ENCODE data around the gene SLC25A11.
A peak's percentile ranks its signal among the peaks of the same experiment; 100 is the strongest.

The SLC25A11 gene

DNA sequence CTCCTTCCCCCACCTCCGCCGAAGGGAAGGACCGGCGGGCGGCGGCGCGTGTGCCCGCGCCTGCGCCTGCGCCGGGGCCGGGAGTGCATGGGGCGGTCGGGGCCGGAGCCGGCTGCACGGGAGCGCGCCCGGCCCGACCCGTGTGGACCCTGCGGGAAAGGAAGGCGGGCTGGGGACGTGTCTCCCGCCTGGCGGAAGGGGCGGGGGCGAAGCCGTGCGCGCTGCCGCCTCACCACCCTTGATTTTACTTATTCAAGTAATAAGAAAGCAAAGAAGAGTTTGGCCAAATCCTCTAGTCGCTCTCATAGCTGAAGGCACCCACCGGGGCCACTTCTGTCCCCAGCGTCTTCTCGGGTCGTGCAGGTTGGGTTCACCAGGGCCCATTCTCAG, 9.1 kb upstream of the SLC25A11 start:
- Histone ChIP-seq H3K9ac (ENCODE audit: low read depth, low read length) (peak overlapping the region; percentile 89), H3K27ac (ENCODE audit: low read depth, low read length) (peak overlapping the region; percentile 100), H3K36me3 (ENCODE audit: control insufficient read depth, insufficient read depth, low read length) (peaks cover 30% of the 10 kb centered on the region), H3K4me1 (ENCODE audit: control insufficient read depth, insufficient read depth, low read length) (peaks cover 22% of the 10 kb centered on the region), H3K27me3 (ENCODE audit: control insufficient read depth, insufficient read depth, low read length) (no peaks in the 10 kb centered on the region), H3K4me3 (ENCODE audit: low read depth, low read length) (peak overlapping the region; percentile 98), H3K9me3 (ENCODE audit: control insufficient read depth, insufficient read depth, low read length) (no peaks in the 10 kb centered on the region)

DNA sequence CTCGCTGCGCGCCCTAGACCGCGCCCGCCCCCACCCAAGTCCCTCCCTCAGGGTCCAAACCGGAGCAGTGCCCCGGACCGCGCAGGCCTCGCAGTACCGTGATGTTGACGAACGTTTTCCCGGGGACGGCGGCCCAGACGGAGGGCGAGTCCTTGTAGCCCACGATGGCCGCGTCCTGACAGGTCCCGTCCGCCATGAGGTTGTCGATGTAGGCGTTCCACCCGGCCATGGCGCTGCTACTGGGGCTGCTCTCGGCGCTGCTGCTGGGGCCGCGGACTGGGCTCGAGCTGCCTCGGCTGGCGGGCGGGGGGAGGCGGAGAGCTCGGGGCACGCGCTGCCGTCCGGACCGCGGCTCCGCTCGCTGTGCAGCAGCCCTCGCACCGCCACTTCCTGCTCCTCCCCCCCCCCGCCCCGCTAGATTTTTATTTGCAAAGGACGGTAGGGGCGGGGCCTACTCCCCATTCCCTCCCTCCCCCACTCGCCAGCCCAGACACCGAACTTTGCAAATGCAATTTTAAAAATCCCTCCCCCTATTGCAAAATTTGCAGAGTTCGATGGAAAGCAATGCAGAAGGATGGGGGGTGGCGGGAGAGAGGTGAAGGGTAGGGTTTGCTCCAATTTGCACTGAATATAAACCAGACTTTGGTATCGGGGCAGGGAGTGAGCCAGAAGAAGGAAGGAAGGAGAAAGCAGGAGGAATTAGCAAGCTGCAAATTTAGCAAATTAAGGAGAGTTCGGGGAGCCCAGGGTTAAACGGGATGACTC, 8.5 kb upstream of the SLC25A11 start, which contains the start of gene PFN1:
Gene PFN1 (minus strand): TSS at position 365 of the 765 bp plus-strand sequence. CDS start 136 bp downstream, at position 229.
- H3K9me3 ChIP-seq (ENCODE audit: control insufficient read depth, insufficient read depth, low read length), result no peaks in the 10 kb centered on the region
- H3K4me3 ChIP-seq (ENCODE audit: low read depth, low read length), result peak within 1 kb of the TSS; percentile 98
- H3K27ac ChIP-seq (ENCODE audit: low read depth, low read length), result peak within 1 kb of the TSS; percentile 100
- H3K27me3 ChIP-seq (ENCODE audit: control insufficient read depth, insufficient read depth, low read length), result no peaks in the 10 kb centered on the region
- H3K36me3 ChIP-seq (ENCODE audit: control insufficient read depth, insufficient read depth, low read length), result peaks cover 36% of the 10 kb centered on the region
- peak within 1 kb of the TSS; percentile 97 for H3K9ac ChIP-seq (ENCODE audit: low read depth, low read length)
- peaks cover 22% of the 10 kb centered on the region for H3K4me1 ChIP-seq (ENCODE audit: control insufficient read depth, insufficient read depth, low read length)

DNA sequence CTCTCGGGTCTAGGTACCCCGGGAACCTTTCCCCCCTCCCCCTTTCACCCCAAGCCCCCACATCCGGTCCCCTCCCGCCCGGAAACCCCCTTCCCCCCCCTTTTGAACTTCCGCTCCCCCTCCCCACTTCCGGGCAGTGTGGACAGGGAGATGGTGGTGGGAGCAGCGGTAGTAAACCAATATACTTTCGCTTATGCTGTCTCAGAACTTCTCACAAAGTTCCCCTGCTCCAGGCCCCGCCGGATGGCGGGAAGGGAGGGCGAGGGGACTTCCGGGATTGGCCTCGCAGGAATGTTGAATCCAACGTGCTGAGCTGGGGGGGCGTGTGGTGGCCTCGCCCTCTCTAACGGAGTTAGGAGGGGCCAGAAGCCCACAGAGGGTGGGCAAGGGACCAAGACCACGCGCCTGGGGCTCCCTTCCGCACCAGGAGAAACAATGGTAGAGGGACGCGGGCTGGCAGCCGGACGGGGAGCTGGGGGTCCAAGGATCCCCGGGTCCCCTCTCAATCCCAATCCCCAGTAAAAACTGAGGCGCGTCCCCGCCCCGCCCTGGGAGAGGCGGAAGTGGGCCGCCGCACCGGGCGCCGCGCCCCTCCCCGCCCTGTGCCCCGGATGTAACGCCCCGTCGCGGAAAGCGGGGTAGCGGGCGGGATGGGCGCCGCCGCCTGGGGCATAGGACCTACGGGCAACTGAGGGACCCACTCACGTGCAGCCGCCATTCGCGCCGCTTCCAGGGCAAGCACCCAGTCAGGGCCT, 7.7 kb upstream of the SLC25A11 start:
- Histone ChIP-seq H3K36me3 (ENCODE audit: control insufficient read depth, insufficient read depth, low read length) (peaks cover 44% of the 10 kb centered on the region), H3K4me1 (ENCODE audit: control insufficient read depth, insufficient read depth, low read length) (peaks cover 22% of the 10 kb centered on the region)

DNA sequence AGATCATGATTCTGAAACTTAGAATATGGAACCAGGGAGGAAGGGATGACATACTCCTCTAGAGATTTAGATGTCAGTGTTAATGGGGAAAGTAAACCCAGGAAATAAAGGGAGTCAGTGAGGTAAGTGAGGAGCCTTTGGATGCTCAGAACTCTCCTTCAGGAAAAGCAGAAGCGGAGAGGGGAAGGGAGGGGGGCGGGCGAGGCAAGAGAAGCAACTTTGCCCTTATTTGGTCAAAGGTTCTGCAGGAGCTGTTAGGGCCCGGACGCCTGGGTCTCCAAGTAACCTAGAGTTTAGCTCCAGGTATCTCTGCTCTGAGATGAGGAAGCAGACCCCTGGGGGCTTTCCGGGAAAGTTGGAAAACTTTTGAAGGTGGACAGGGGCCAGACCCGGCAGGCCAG, 7.2 kb upstream of the SLC25A11 start:
- peak overlapping the region; percentile 100 for H3K27ac ChIP-seq (ENCODE audit: low read depth, low read length)
- H3K9ac ChIP-seq (ENCODE audit: low read depth, low read length), result peak overlapping the region; percentile 80
- no peaks in the 10 kb centered on the region for H3K9me3 ChIP-seq (ENCODE audit: control insufficient read depth, insufficient read depth, low read length)
- H3K4me3 ChIP-seq (ENCODE audit: low read depth, low read length), result peak overlapping the region; percentile 98
- H3K36me3 ChIP-seq (ENCODE audit: control insufficient read depth, insufficient read depth, low read length), result peaks cover 49% of the 10 kb centered on the region
- peaks cover 22% of the 10 kb centered on the region for H3K4me1 ChIP-seq (ENCODE audit: control insufficient read depth, insufficient read depth, low read length)
- no peaks in the 10 kb centered on the region for H3K27me3 ChIP-seq (ENCODE audit: control insufficient read depth, insufficient read depth, low read length)

More for the DNA sequence above, 7.7 kb upstream of the SLC25A11 start:
- Histone ChIP-seq H3K9ac (ENCODE audit: low read depth, low read length) (peak overlapping the region; percentile 97), H3K4me3 (ENCODE audit: low read depth, low read length) (peak overlapping the region; percentile 98), H3K27me3 (ENCODE audit: control insufficient read depth, insufficient read depth, low read length) (no peaks in the 10 kb centered on the region), H3K27ac (ENCODE audit: low read depth, low read length) (peak overlapping the region; percentile 100), H3K9me3 (ENCODE audit: control insufficient read depth, insufficient read depth, low read length) (no peaks in the 10 kb centered on the region)

DNA sequence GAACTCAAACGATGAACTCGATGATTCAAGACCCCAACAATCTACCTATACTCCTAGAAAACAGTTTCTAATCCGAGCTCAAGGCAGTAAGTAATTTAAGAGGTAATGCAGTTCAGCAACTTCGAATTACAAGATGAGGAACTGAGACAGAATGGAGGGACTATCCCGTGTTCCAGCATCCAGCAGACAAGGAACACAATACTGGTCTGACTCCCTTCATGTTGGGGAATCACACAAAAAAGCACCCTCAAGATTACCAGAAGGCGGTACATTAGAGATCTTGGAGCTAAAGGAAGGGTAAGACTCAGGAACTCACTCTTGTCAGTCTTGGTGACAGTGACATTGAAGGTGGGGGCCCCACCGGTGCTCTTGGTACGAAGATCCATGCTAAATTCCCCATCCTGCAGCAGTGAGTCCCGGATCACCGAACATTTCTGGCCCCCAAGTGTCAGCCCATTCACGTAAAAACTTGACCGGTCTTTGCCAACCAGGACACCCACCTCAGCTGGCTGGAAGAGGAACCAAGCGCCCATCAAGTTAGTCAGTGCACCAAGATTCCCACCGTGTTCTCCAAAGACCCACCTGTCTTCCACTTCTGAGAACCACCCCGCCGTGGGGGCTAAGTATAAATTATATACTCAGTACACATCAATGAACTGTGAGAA, 6.6 kb upstream of the SLC25A11 start:
- Histone ChIP-seq H3K4me1 (ENCODE audit: control insufficient read depth, insufficient read depth, low read length) (peaks cover 18% of the 10 kb centered on the region), H3K9ac (ENCODE audit: low read depth, low read length) (peak overlapping the region; percentile 80), H3K27me3 (ENCODE audit: control insufficient read depth, insufficient read depth, low read length) (no peaks in the 10 kb centered on the region), H3K36me3 (ENCODE audit: control insufficient read depth, insufficient read depth, low read length) (peaks cover 51% of the 10 kb centered on the region), H3K9me3 (ENCODE audit: control insufficient read depth, insufficient read depth, low read length) (no peaks in the 10 kb centered on the region), H3K27ac (ENCODE audit: low read depth, low read length) (peak overlapping the region; percentile 100), H3K4me3 (ENCODE audit: low read depth, low read length) (peak overlapping the region; percentile 98)

DNA sequence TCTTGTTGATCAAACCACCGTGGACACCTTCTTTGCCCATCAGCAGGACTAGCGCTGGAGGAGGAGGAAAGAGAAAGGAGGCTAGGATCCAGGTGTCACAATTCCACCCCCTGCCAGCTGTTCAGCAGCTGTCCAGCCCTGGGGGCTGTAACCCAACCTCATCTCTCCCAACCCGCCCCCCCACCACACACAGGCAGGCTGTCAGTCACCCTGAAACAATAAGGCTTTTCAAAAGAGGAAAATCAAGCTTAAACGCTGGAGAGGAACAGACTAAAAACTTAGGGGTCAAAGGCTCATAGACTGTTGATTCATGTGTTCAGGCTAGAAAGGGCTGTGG, 6.1 kb upstream of the SLC25A11 start:
- no peak overlapping the region for H3K9ac ChIP-seq (ENCODE audit: low read depth, low read length)
- peak overlapping the region; percentile 98; the same call in 1 of the 2 replicates for H3K4me3 ChIP-seq (ENCODE audit: low read depth, low read length)
- no peaks in the 10 kb centered on the region for H3K9me3 ChIP-seq (ENCODE audit: control insufficient read depth, insufficient read depth, low read length)
- peaks cover 51% of the 10 kb centered on the region for H3K36me3 ChIP-seq (ENCODE audit: control insufficient read depth, insufficient read depth, low read length)
- no peaks in the 10 kb centered on the region for H3K27me3 ChIP-seq (ENCODE audit: control insufficient read depth, insufficient read depth, low read length)
- peaks cover 16% of the 10 kb centered on the region for H3K4me1 ChIP-seq (ENCODE audit: control insufficient read depth, insufficient read depth, low read length)
- peak overlapping the region; percentile 76 for H3K27ac ChIP-seq (ENCODE audit: low read depth, low read length)

DNA sequence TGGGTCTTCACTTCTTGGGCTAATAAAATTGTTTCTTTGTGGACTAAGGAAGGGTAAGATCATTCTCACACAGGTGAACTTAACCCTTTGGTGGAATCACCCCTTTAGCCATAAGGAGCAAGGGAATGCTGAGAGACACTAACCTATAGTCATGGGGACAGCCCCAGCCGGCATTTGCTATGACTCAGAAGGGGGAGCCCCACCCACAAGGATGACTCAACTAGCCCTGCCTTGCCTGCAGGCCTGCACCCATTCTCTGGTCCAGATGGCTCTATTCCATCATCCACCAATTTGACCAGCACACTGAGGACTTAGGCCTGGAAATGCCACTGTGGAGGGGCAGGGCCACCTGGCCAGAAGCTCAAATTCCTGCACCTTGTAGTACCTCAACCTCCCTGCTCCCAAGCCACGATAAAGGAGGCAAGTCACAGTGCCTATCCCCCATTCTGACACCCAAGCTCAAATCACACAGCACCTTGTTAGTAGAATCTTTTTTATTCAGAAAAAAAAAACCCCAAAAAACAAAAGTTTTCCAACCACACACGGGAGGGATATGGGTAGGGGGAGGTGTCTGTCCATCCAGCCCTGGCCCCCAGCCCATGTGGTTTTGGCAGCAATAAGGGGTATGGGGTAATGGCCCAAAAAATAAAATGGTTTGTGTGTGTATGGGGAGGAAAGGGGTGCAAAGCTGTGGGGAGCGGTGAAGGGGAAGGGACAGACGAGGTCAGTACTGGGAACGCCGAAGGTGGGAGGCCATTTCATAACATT, 5.5 kb upstream of the SLC25A11 start:
- Histone ChIP-seq H3K9me3 (ENCODE audit: control insufficient read depth, insufficient read depth, low read length) (no peaks in the 10 kb centered on the region), H3K4me1 (ENCODE audit: control insufficient read depth, insufficient read depth, low read length) (peaks cover 13% of the 10 kb centered on the region; the same call in 1 of the 2 replicates), H3K27ac (ENCODE audit: low read depth, low read length) (peak overlapping the region; percentile 76), H3K36me3 (ENCODE audit: control insufficient read depth, insufficient read depth, low read length) (peaks cover 51% of the 10 kb centered on the region), H3K27me3 (ENCODE audit: control insufficient read depth, insufficient read depth, low read length) (no peaks in the 10 kb centered on the region), H3K4me3 (ENCODE audit: low read depth, low read length) (peak overlapping the region; percentile 25; the same call in 1 of the 2 replicates), H3K9ac (ENCODE audit: low read depth, low read length) (no peak overlapping the region; the same call in 1 of the 2 replicates)

DNA sequence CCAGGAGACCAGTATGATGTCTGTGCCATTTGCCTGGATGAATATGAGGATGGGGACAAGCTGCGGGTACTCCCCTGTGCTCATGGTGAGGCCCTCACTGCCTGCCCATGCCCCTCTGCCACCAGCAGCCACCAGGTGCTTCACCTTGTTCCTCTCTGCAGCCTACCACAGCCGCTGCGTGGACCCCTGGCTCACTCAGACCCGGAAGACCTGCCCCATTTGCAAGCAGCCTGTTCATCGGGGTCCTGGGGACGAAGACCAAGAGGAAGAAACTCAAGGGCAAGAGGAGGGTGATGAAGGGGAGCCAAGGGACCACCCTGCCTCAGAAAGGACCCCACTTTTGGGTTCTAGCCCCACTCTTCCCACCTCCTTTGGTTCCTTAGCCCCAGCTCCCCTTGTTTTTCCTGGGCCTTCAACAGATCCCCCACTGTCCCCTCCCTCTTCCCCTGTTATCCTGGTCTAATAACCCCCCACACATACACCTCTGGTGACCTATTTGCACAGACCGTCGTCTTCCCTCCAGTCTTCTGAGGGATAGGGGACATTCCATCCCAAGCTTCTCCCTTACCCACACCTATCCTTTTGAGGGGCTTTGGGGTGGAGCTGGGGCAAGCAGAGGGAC, 4.8 kb upstream of the SLC25A11 start:
- Histone ChIP-seq H3K36me3 (ENCODE audit: control insufficient read depth, insufficient read depth, low read length) (peaks cover 51% of the 10 kb centered on the region), H3K9ac (ENCODE audit: low read depth, low read length) (0 out of 2 replicates have a peak overlapping the region, but pooled peaks have one; percentile 25), H3K27me3 (ENCODE audit: control insufficient read depth, insufficient read depth, low read length) (no peaks in the 10 kb centered on the region), H3K27ac (ENCODE audit: low read depth, low read length) (peak overlapping the region; percentile 76), H3K4me1 (ENCODE audit: control insufficient read depth, insufficient read depth, low read length) (peaks cover 13% of the 10 kb centered on the region; the same call in 1 of the 2 replicates), H3K4me3 (ENCODE audit: low read depth, low read length) (no peak overlapping the region), H3K9me3 (ENCODE audit: control insufficient read depth, insufficient read depth, low read length) (no peaks in the 10 kb centered on the region)

DNA sequence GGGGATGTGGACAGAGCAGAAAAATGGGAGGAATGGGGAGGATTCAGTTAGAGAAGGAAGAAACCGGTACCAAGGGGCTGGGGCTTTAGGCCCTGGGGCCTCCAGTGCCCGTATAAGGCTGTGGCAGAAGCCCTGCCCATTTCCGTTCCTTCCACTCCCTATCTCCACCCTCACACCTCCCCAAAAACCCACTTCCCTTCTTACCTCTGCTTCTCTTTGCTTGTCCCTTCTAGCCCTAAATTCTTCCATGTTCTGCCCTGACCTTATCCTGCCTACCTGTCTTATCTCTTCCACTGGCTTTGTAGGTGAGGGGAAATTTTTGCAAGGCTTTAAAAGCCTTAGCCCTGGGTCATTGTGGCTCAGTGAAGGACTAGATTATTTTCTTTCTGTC, 4.3 kb upstream of the SLC25A11 start:
- H3K27me3 ChIP-seq (ENCODE audit: control insufficient read depth, insufficient read depth, low read length), result no peaks in the 10 kb centered on the region
- no peaks in the 10 kb centered on the region for H3K9me3 ChIP-seq (ENCODE audit: control insufficient read depth, insufficient read depth, low read length)
- H3K9ac ChIP-seq (ENCODE audit: low read depth, low read length), result 0 out of 2 replicates have a peak overlapping the region, but pooled peaks have one; percentile 25
- no peak overlapping the region for H3K4me3 ChIP-seq (ENCODE audit: low read depth, low read length)
- H3K27ac ChIP-seq (ENCODE audit: low read depth, low read length), result peak overlapping the region; percentile 76
- H3K36me3 ChIP-seq (ENCODE audit: control insufficient read depth, insufficient read depth, low read length), result peaks cover 51% of the 10 kb centered on the region
- peaks cover 13% of the 10 kb centered on the region; the same call in 1 of the 2 replicates for H3K4me1 ChIP-seq (ENCODE audit: control insufficient read depth, insufficient read depth, low read length)

All from HUES48 (cell line).